Measurements from ENCODE around the gene ATXN7L1. TPM values are rescaled to one million over a fixed set of nuclear protein-coding genes. Genes with fewer than 3 reads are reported as not detected.

Gene ATXN7L1
- total and polyA plus RNA-seq, 2 of the 8 experiments (the other 6 are each of a cell fraction or from before 2014, with no cell fraction given) = 14.3 to 34.0 TPM

- Histone ChIP-seq H4K8ac (ENCODE audit: extremely low read depth, insufficient read depth, low read length) (no peak overlapping the region), H3K4ac (replicated peaks; ENCODE audit: insufficient read length, low read depth, low read length) (no peak overlapping the region), H3K14ac (ENCODE audit: insufficient read length) (no peak overlapping the region), H4K20me1 (replicated peaks in 1 of 2; ENCODE audit: control insufficient read depth in 1 of 2, insufficient read depth in 2 of 2, low read length in 2 of 2) (peaks cover 2 to 3% of the 10 kb centered on the region in 2 experiments), H3K23me2 (ENCODE audit: low read depth, low read length) (no peaks in the 10 kb centered on the region), H3K27ac (ENCODE audit: low read depth, low read length) (no peak overlapping the region), H2BK5ac (ENCODE audit: low read depth, low read length) (no peak overlapping the region), H2AK5ac (ENCODE audit: low read depth, low read length) (no peak overlapping the region), H3K27me3 (replicated peaks in 1 of 4; ENCODE audit: control insufficient read depth in 3 of 4, extremely low read depth in 1 of 4, insufficient read depth in 3 of 4, low read length in 3 of 4) (no peaks in the 10 kb centered on the region), H2AFZ (ENCODE audit: low read length) (no peak overlapping the region), H2BK120ac (replicated peaks; ENCODE audit: low read depth, low read length) (no peak overlapping the region), H3K9me3 (ENCODE audit: insufficient read depth in 2 of 2, low read depth in 1 of 2, low read length in 1 of 2) (no peaks in the 10 kb centered on the region), H3K18ac (ENCODE audit: extremely low read depth, low read length) (no peak overlapping the region), H3K36me3 (ENCODE audit: control insufficient read depth in 2 of 4, insufficient read depth in 4 of 4, low read length in 3 of 4) (no peaks in the 10 kb centered on the region), H3K23ac (ENCODE audit: insufficient read length) (no peak overlapping the region), H2BK15ac (ENCODE audit: low read length) (no peak overlapping the region), H3K4me2 (ENCODE audit: insufficient read depth in 1 of 2, low read depth in 2 of 2, low read length in 2 of 2) (peak overlapping the region in 1 of 2 experiments; percentile 25; a peak in 1 of 4 replicates), H3K79me2 (ENCODE audit: control insufficient read depth in 1 of 2, insufficient read depth in 2 of 2, low read length in 2 of 2) (peaks cover 0 to 41% of the 10 kb centered on the region in 2 experiments; a peak in 2 of 4 replicates), H2BK20ac (ENCODE audit: low read length) (peak overlapping the region; percentile 55; the same call in 1 of the 2 replicates), H4K91ac (replicated peaks; ENCODE audit: insufficient read length, low read length) (no peak overlapping the region), H3K4me1 (replicated peaks in 1 of 4; ENCODE audit: control insufficient read depth in 3 of 4, insufficient read depth in 4 of 4, low read length in 3 of 4) (peaks cover 6 to 17% (median 10%) of the 10 kb centered on the region in 4 experiments; a peak in 5 of 7 replicates), H4K5ac (ENCODE audit: insufficient read length, low read depth, low read length) (no peak overlapping the region), H3K79me1 (ENCODE audit: low read depth, low read length) (peaks cover 6% of the 10 kb centered on the region; the same call in 1 of the 2 replicates), H3K56ac (replicated peaks; ENCODE audit: insufficient read length, low read depth, low read length) (no peak overlapping the region), H3K4me3 (ENCODE audit: extremely low read depth in 1 of 4, insufficient read depth in 2 of 4, low read depth in 3 of 4, low read length in 4 of 4) (no peak overlapping the region), H3K9ac (replicated peaks in 1 of 4; ENCODE audit: extremely low read depth in 1 of 4, low read depth in 3 of 4, low read length in 3 of 4) (no peak overlapping the region; a peak in 1 of 7 replicates), H2BK12ac (ENCODE audit: low read depth, low read length) (no peak overlapping the region)
- FAIRE-seq = no peak
- CTCF ChIA-PET (ENCODE audit: partially characterized antibody) = interaction anchor here (0.6 to 3.5 kb wide), 7 partner anchors 12 to 172 kb away, joined by 3 to 12 read pairs (median 4); no protein-coding TSS in a partner anchor
- WGBS, 2 experiments (ENCODE audit: extremely low coverage in 1 of 2, insufficient coverage in 1 of 2, insufficient read length in 1 of 2, insufficient replicate concordance in 2 of 2, low coverage in 1 of 2, low lambda C conversion rate in 2 of 2, missing lambda C conversion rate in 1 of 2) = 85% methylated on average over 8 of the region's 8 CpGs; no CpG with 5 or more reads in 1 of the 2 experiments
- DNase-seq (ENCODE audit: low read depth in 1 of 2, low spot score in 2 of 2) = no peak
- POLR2A ChIA-PET (ENCODE audit: partially characterized antibody) = interaction anchor here (1.7 to 1.9 kb wide), 2 partner anchors 9 to 11 kb away, joined by 4 to 7 read pairs; no protein-coding TSS in a partner anchor
- TF ChIP-seq HDAC2 (IDR thresholded peaks at IDR 0.05; ENCODE audit: borderline replicate concordance in 1 of 2, low read depth in 2 of 2, low read length in 2 of 2) = no peak
- TF ChIP-seq YY1 (IDR thresholded peaks at IDR 0.05; ENCODE audit: low read depth, low read length) = no peak
- no peak for TF ChIP-seq BRCA1 (IDR thresholded peaks at IDR 0.05; ENCODE audit: low read depth, low read length)
- TF ChIP-seq EP300 (IDR thresholded peaks at IDR 0.05; ENCODE audit: borderline replicate concordance in 1 of 2, low read depth in 2 of 2, low read length in 2 of 2) = no peak
- TF ChIP-seq KDM1A (IDR thresholded peaks at IDR 0.05; ENCODE audit: borderline replicate concordance, low read length) = no peak
- TF ChIP-seq JUND (IDR thresholded peaks at IDR 0.05; ENCODE audit: low read length) = no peak
- no peak for TF ChIP-seq RXRA (IDR thresholded peaks at IDR 0.05; ENCODE audit: insufficient read depth, low read depth, low read length)
- no peak for TF ChIP-seq MAFK (IDR thresholded peaks at IDR 0.05; ENCODE audit: low read depth, low read length)
- no peak for TF ChIP-seq ATF3 (IDR thresholded peaks at IDR 0.05; ENCODE audit: insufficient read depth, low read depth, low read length)
- no peak for TF ChIP-seq TCF12 (IDR thresholded peaks at IDR 0.05; ENCODE audit: low read depth, low read length)
- no peak for TF ChIP-seq EGR1 (IDR thresholded peaks at IDR 0.05; ENCODE audit: borderline replicate concordance, low read depth, low read length)
- no peak for TF ChIP-seq NRF1 (IDR thresholded peaks at IDR 0.05; ENCODE audit: low read depth, low read length)
- TF ChIP-seq TEAD4 (IDR thresholded peaks at IDR 0.05; ENCODE audit: low read depth, low read length) = no peak
Observed at GRCh38 chr7:105860793-105861192, 15.6 kb downstream of the ATXN7L1 start.

Measured in H1 (cell line).